HepG2 (cell line): Measurements from ENCODE around the gene ELP5. TPM values are rescaled to one million over a fixed set of nuclear protein-coding genes. Genes with fewer than 3 reads are reported as not detected.

Source experiments
- EED ChIP-seq: sonication (generic); formaldehyde crosslinking; IDR thresholded peaks from 2 replicates; pipeline ENCODE4 v1.5.0; 2020; ENCODE audit warnings: mild to moderate bottlenecking, missing genetic modification reagents
- ELF4 ChIP-seq: sonication (generic); formaldehyde crosslinking; IDR thresholded peaks from 2 replicates; pipeline ENCODE4 v1.5.0; 2020; ENCODE audit warnings: missing genetic modification reagents, mild to moderate bottlenecking, moderate library complexity, borderline replicate concordance
- FOSL2 ChIP-seq: sonication (generic); formaldehyde crosslinking; IDR thresholded peaks from 2 replicates; pipeline ENCODE4 v1.4.0; 2020; ENCODE audit warnings: missing genetic modification reagents
- HNRNPL ChIP-seq: fragments of 200-400 bp; formaldehyde crosslinking; IDR thresholded peaks from 2 replicates; pipeline ENCODE4 v1.6.1; 2017; ENCODE audit warnings: mild to moderate bottlenecking, low read depth, low read length
- HOXA5 ChIP-seq: sonication (generic); formaldehyde crosslinking; IDR thresholded peaks from 2 replicates; pipeline ENCODE4 v1.4.0; 2020; ENCODE audit warnings: missing genetic modification reagents
- HOXA9 ChIP-seq: sonication (generic); formaldehyde crosslinking; IDR thresholded peaks from 2 replicates; pipeline ENCODE4 v1.8.1; 2022; ENCODE audit warnings: missing genetic modification reagents, mild to moderate bottlenecking, moderate library complexity, borderline replicate concordance
- KDM1A ChIP-seq: IDR thresholded peaks from 2 replicates; pipeline ENCODE4 v1.6.1; 2016; ENCODE audit warnings: missing compliant biosample characterization
- KLF16 ChIP-seq, 2 experiments: sonication (generic) in 1 of 2; formaldehyde crosslinking in 1 of 2; IDR thresholded peaks; 2 replicates each; pipeline versions ENCODE4 v1.6.1 to v1.8.0; 2016 to 2023; ENCODE audit warnings: missing genetic modification reagents in 2 of 2, missing compliant biosample characterization in 1 of 2
- MBNL3 ChIP-seq: fragments of 250-450 bp; sonication (Bioruptor Pico); conservative IDR thresholded peaks from 2 replicates; pipeline ENCODE4 v1.8.0; 2022; ENCODE audit warnings: mild to moderate bottlenecking, inconsistent platforms
- MZF1 ChIP-seq: sonication (generic); formaldehyde crosslinking; IDR thresholded peaks from 2 replicates; pipeline ENCODE4 v1.8.1; 2023; ENCODE audit warnings: mild to moderate bottlenecking, missing genetic modification reagents, borderline replicate concordance
- NR3C1 ChIP-seq: sonication (generic); formaldehyde crosslinking; IDR thresholded peaks from 2 replicates; pipeline ENCODE4 v1.4.0; 2020; ENCODE audit warnings: missing genetic modification reagents
- POLR2G ChIP-seq: fragments of 200-400 bp; formaldehyde crosslinking; IDR thresholded peaks from 2 replicates; pipeline ENCODE4 v1.6.1; 2018; ENCODE audit warnings: mild to moderate bottlenecking, low read depth, low read length, moderate library complexity
- RFX1 ChIP-seq: fragments of 450-650 bp; IDR thresholded peaks from 2 replicates; pipeline ENCODE4 v1.6.1; 2017
- SMARCC2 ChIP-seq: fragments of 450-650 bp; IDR thresholded peaks from 2 replicates; pipeline ENCODE4 v1.6.1; 2017; ENCODE audit warnings: antibody characterized with exemption, mild to moderate bottlenecking
- SNAPC2 ChIP-seq: sonication (generic); formaldehyde crosslinking; IDR thresholded peaks from 2 replicates; pipeline ENCODE4 v1.8.1; 2022; ENCODE audit warnings: mild to moderate bottlenecking, missing genetic modification reagents
- SOX5 ChIP-seq: IDR thresholded peaks from 2 replicates; pipeline ENCODE4 v1.6.1; 2016; ENCODE audit warnings: borderline replicate concordance
- ZC3H13 ChIP-seq: sonication (generic); formaldehyde crosslinking; IDR thresholded peaks from 2 replicates; pipeline ENCODE4 v1.8.1; 2023; ENCODE audit warnings: mild to moderate bottlenecking, missing genetic modification reagents, moderate library complexity
- ZFP41 ChIP-seq: sonication (generic); formaldehyde crosslinking; IDR thresholded peaks from 2 replicates; pipeline ENCODE4 v1.4.0; 2020; ENCODE audit warnings: mild to moderate bottlenecking, missing genetic modification reagents, borderline replicate concordance
- ZNF138 ChIP-seq: sonication (generic); formaldehyde crosslinking; IDR thresholded peaks from 2 replicates; pipeline ENCODE4 v1.5.0; 2020; ENCODE audit warnings: mild to moderate bottlenecking, low read depth, missing genetic modification reagents
- ZNF225 ChIP-seq: sonication (generic); formaldehyde crosslinking; IDR thresholded peaks from 2 replicates; pipeline ENCODE4 v1.4.0; 2020; ENCODE audit warnings: mild to moderate bottlenecking, missing genetic modification reagents
- ZNF34 ChIP-seq: sonication (generic); formaldehyde crosslinking; IDR thresholded peaks from 2 replicates; pipeline ENCODE4 v1.4.0; 2020; ENCODE audit warnings: mild to moderate bottlenecking, missing genetic modification reagents, borderline replicate concordance
- ZNF441 ChIP-seq: sonication (generic); formaldehyde crosslinking; IDR thresholded peaks from 2 replicates; pipeline ENCODE4 v1.7.0; 2021; ENCODE audit warnings: missing genetic modification reagents, borderline replicate concordance
- ZSCAN20 ChIP-seq: sonication (generic); formaldehyde crosslinking; IDR thresholded peaks from 2 replicates; pipeline ENCODE4 v1.4.0; 2020; ENCODE audit warnings: missing genetic modification reagents, mild to moderate bottlenecking, borderline replicate concordance
- polyA plus RNA-seq, 8 experiments: library from polyadenylated mRNA; depleted of rRNA in 3 of 8; stranded (reverse) in 7 of 8; unstranded in 1 of 8; fragments of >200 nt; fragmentation: Illumina TruSeq in 4 of 8; extraction: Trizol in 4 of 8; gene quantifications; 2 replicates each; pipeline versions ENCODE4 v1.2.1 to v1.2.3, GENCODE V29; 2011 to 2016; ENCODE audit warnings: low read depth in 4 of 8, missing spikeins in 1 of 8, mixed read lengths in 1 of 8; ENCODE audit not compliant: insufficient read depth in 1 of 8
- total RNA-seq, 5 experiments: library from RNA; depleted of rRNA; stranded (reverse); fragments of >200 nt; fragmentation: Illumina TruSeq; extraction: Trizol; gene quantifications; 2 replicates each; pipeline ENCODE4 v1.2.3, GENCODE V29; 2016; ENCODE audit warnings: low read depth in 1 of 5
- TF ChIP-seq, protein P1 (sequence below): sonication (generic); IDR thresholded peaks from 2 replicates; pipeline ENCODE4 v1.6.1; 2016; ENCODE audit warnings: low read depth, borderline replicate concordance
- TF ChIP-seq, protein P2 (sequence below): conservative IDR thresholded peaks from 2 replicates; pipeline ENCODE4 v1.6.1; 2018; ENCODE audit warnings: missing genetic modification reagents
- TF ChIP-seq, protein P3 (sequence below): sonication (generic); formaldehyde crosslinking; IDR thresholded peaks from 2 replicates; pipeline ENCODE4 v1.8.1; 2023; ENCODE audit warnings: mild to moderate bottlenecking, missing genetic modification reagents
- TF ChIP-seq, protein P4 (sequence below): sonication (generic); formaldehyde crosslinking; IDR thresholded peaks from 2 replicates; pipeline ENCODE4 v1.5.1; 2020; ENCODE audit warnings: missing genetic modification reagents, mild to moderate bottlenecking, borderline replicate concordance

The ELP5 gene
- total and polyA plus RNA-seq, 2 of the 13 experiments (the other 11 are each of a cell fraction or from before 2014, with no cell fraction given) = 67.6 to 69.8 TPM

DNA sequence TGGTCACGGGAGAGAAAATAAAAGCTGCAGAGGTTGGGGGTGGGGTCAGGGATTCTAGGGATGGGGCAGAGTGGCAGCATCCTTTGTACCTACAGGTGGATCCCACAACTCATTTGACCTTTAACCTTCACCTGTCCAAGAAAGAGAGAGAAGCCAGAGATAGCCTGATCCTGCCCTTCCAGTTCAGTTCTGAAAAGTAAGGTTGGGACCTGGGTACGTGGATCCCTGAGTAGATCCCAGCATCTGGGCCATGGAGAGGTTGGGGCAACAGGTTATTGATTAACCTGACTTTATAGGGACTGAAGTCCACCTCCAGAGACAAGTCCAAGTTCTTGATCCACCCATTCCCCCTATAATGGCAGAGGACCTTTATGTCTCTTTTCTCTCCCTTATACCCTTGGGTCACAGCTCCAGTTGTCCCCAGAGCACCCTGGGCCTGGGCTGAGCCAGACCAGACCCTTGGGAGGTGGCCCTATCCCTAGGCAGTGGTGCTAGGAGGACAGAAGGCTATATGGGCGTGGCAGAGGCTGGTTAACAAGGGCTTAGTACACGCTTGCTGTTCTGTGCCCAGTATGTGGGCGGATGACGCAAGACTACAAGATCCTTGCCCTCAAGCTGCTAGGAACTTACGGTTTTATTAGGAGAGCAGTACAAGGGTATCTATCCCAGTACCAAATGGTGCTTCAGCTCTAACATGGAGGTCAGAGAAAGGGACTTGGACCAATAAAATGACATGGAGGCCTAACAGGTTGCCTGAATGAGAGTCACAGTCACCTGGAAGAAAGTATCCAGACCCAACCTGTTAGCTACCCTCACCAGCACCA is 6.9 kb downstream of the ELP5 start (continued):
- TF ChIP-seq, protein P1, sequence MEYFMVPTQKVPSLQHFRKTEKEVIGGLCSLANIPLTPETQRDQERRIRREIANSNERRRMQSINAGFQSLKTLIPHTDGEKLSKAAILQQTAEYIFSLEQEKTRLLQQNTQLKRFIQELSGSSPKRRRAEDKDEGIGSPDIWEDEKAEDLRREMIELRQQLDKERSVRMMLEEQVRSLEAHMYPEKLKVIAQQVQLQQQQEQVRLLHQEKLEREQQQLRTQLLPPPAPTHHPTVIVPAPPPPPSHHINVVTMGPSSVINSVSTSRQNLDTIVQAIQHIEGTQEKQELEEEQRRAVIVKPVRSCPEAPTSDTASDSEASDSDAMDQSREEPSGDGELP = no peak
- TF ChIP-seq, protein P2, sequence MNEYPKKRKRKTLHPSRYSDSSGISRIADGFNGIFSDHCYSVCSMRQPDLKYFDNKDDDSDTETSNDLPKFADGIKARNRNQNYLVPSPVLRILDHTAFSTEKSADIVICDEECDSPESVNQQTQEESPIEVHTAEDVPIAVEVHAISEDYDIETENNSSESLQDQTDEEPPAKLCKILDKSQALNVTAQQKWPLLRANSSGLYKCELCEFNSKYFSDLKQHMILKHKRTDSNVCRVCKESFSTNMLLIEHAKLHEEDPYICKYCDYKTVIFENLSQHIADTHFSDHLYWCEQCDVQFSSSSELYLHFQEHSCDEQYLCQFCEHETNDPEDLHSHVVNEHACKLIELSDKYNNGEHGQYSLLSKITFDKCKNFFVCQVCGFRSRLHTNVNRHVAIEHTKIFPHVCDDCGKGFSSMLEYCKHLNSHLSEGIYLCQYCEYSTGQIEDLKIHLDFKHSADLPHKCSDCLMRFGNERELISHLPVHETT (CRISPR knock-in tag) = peak; percentile 44; the same call in 1 of the 2 replicates
- TF ChIP-seq HNRNPL (no peak), ZSCAN20 (CRISPR knock-in tag) (no peak), ZNF138 (CRISPR knock-in tag) (no peak), POLR2G (peak; percentile 80), KLF16 (CRISPR knock-in tag; IDR thresholded peaks at IDR 0.05) (peak in 1 of 2 experiments; percentile 32; a peak in 1 of 4 replicates), HOXA9 (no peak), ZFP41 (CRISPR knock-in tag) (no peak), HOXA5 (peak; percentile 26; the same call in 1 of the 2 replicates), SNAPC2 (CRISPR knock-in tag) (no peak), ZNF441 (no peak), SOX5 (CRISPR knock-in tag) (no peak), MBNL3 (CRISPR knock-in tag) (no peak), MZF1 (no peak), ZNF225 (CRISPR knock-in tag) (no peak), EED (CRISPR knock-in tag) (no peak), ZNF34 (CRISPR knock-in tag) (peak; percentile 35; the same call in 1 of the 2 replicates), FOSL2 (CRISPR knock-in tag) (peak; percentile 54), RFX1 (no peak), ELF4 (CRISPR knock-in tag) (no peak), ZC3H13 (CRISPR knock-in tag) (no peak), NR3C1 (CRISPR knock-in tag) (no peak), KDM1A (no peak), SMARCC2 (no peak)
- TF ChIP-seq, protein P3, sequence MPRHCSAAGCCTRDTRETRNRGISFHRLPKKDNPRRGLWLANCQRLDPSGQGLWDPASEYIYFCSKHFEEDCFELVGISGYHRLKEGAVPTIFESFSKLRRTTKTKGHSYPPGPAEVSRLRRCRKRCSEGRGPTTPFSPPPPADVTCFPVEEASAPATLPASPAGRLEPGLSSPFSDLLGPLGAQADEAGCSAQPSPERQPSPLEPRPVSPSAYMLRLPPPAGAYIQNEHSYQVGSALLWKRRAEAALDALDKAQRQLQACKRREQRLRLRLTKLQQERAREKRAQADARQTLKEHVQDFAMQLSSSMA (CRISPR knock-in tag) = no peak
- TF ChIP-seq, protein P4, sequence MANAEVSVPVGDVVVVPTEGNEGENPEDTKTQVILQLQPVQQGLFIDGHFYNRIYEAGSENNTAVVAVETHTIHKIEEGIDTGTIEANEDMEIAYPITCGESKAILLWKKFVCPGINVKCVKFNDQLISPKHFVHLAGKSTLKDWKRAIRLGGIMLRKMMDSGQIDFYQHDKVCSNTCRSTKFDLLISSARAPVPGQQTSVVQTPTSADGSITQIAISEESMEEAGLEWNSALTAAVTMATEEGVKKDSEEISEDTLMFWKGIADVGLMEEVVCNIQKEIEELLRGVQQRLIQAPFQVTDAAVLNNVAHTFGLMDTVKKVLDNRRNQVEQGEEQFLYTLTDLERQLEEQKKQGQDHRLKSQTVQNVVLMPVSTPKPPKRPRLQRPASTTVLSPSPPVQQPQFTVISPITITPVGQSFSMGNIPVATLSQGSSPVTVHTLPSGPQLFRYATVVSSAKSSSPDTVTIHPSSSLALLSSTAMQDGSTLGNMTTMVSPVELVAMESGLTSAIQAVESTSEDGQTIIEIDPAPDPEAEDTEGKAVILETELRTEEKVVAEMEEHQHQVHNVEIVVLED = peak; percentile 41; the same call in 1 of the 2 replicates
